Nephron (organoid): ENCODE data around the gene ARHGEF9.

Experiments
- H3K27ac Mint-ChIP-seq, 3 experiments: 2 replicates each; pipeline ENCODE4 v1.8.0; 2020; ENCODE audit warnings: mixed read lengths in 3 of 3, mild to moderate bottlenecking in 2 of 3, moderate library complexity in 1 of 3
- H3K27me3 Mint-ChIP-seq: 2 replicates; pipeline ENCODE4 v1.8.0; 2021; ENCODE audit warnings: low read depth, mild to moderate bottlenecking, moderate library complexity, mixed read lengths
- H3K36me3 Mint-ChIP-seq: 2 replicates; pipeline ENCODE4 v1.8.0; 2020; ENCODE audit warnings: low read depth, mixed read lengths
- H3K4me1 Mint-ChIP-seq: 2 replicates; pipeline ENCODE4 v1.8.0; 2020; ENCODE audit warnings: mixed read lengths
- H3K4me3 Mint-ChIP-seq, 3 experiments: 2 replicates each; pipeline ENCODE4 v1.8.0; 2020; ENCODE audit warnings: mild to moderate bottlenecking in 3 of 3, mixed read lengths in 3 of 3, moderate library complexity in 2 of 3
- H3K9me3 Mint-ChIP-seq: 2 replicates; pipeline ENCODE4 v1.8.0; 2020; ENCODE audit warnings: mixed read lengths
- TF ChIP-seq, protein P1 (sequence below), 3 experiments: fragments of 200-600 bp; sonication (generic); IDR thresholded peaks; one replicate each; pipeline ENCODE4 v1.5.0; 2021; ENCODE audit warnings: antibody characterized with exemption in 3 of 3; ENCODE audit not compliant: unreplicated experiment in 3 of 3

ARHGEF9 gene

GRCh38 chrX:63680423-63680822 is 104.6 kb downstream of the ARHGEF9 start:
- TF ChIP-seq, protein P1, sequence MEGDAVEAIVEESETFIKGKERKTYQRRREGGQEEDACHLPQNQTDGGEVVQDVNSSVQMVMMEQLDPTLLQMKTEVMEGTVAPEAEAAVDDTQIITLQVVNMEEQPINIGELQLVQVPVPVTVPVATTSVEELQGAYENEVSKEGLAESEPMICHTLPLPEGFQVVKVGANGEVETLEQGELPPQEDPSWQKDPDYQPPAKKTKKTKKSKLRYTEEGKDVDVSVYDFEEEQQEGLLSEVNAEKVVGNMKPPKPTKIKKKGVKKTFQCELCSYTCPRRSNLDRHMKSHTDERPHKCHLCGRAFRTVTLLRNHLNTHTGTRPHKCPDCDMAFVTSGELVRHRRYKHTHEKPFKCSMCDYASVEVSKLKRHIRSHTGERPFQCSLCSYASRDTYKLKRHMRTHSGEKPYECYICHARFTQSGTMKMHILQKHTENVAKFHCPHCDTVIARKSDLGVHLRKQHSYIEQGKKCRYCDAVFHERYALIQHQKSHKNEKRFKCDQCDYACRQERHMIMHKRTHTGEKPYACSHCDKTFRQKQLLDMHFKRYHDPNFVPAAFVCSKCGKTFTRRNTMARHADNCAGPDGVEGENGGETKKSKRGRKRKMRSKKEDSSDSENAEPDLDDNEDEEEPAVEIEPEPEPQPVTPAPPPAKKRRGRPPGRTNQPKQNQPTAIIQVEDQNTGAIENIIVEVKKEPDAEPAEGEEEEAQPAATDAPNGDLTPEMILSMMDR (IDR thresholded peaks at IDR 0.05; ENCODE audit: unreplicated experiment in 3 of 3): no peak
- Mint-ChIP-seq H3K27me3 (no peaks in the 10 kb centered on the region), H3K4me1 (no peaks in the 10 kb centered on the region), H3K36me3 (peaks cover 65% of the 10 kb centered on the region), H3K4me3 (no peak overlapping the region), H3K9me3 (peaks cover 28% of the 10 kb centered on the region), H3K27ac (no peak overlapping the region)

DNA sequence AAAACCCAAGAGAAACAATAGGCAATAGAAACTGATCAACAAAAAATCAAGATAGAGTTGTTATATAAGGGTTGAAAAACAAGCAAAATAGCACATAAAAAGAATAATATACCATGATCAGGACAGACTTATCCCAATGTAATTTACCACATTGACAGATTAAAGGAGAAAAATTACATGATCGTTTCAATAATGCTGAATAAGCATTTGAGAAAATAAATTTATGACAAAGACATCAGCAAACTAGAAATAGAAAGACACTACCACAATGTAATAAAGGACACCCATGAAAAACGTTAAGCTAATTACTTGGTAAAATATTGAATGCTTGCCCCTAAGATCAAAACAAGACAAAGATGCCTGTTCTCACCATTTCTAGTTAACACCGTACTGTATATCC is 105.6 kb downstream of the ARHGEF9 start:
- Mint-ChIP-seq H3K4me3 (no peak overlapping the region), H3K36me3 (peaks cover 69% of the 10 kb centered on the region), H3K4me1 (no peaks in the 10 kb centered on the region), H3K27ac (no peak overlapping the region), H3K27me3 (no peaks in the 10 kb centered on the region), H3K9me3 (peaks cover 24% of the 10 kb centered on the region)
- TF ChIP-seq, protein P1 (IDR thresholded peaks at IDR 0.05; ENCODE audit: unreplicated experiment in 3 of 3): no peak

- Mint-ChIP-seq H3K4me3 (no peak overlapping the region), H3K27me3 (no peaks in the 10 kb centered on the region)
- TF ChIP-seq, protein P1 (IDR thresholded peaks at IDR 0.05; ENCODE audit: unreplicated experiment in 3 of 3): no peak
Measured at GRCh38 chrX:63675716-63676115, 109.3 kb downstream of the ARHGEF9 start.

GRCh38 chrX:63673896-63674295 is 111.1 kb downstream of the ARHGEF9 start:
- H3K36me3 Mint-ChIP-seq: peaks cover 50% of the 10 kb centered on the region
- no peaks in the 10 kb centered on the region for H3K27me3 Mint-ChIP-seq
- H3K4me1 Mint-ChIP-seq: no peaks in the 10 kb centered on the region
- H3K27ac Mint-ChIP-seq: no peak overlapping the region
- TF ChIP-seq, protein P1 (IDR thresholded peaks at IDR 0.05; ENCODE audit: unreplicated experiment in 3 of 3): no peak
- H3K9me3 Mint-ChIP-seq: peaks cover 5% of the 10 kb centered on the region
- H3K4me3 Mint-ChIP-seq: no peak overlapping the region

More at GRCh38 chrX:63675716-63676115, 109.3 kb downstream of the ARHGEF9 start:
- Mint-ChIP-seq H3K27ac (no peak overlapping the region), H3K4me1 (no peaks in the 10 kb centered on the region), H3K36me3 (peaks cover 54% of the 10 kb centered on the region), H3K9me3 (peaks cover 3% of the 10 kb centered on the region)

DNA sequence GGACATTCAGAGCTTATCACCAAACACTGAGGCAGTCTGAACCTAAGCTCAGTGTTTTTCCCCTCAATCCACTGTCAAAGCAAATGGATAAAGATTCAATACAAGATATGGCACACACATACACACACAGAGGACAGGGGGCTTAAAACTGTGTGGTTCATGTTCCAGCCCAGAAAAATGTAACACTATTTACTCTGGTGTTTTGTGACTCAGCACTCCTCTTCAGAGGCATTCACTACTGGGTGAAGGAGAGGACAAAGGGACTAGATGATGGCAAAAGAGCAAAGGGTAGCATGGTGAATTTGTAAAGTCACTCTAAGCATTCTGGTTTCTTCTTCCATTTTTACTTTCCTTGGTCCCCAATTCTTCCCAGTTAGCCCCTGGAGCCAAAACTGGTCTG is 120.3 kb downstream of the ARHGEF9 start:
- TF ChIP-seq, protein P1 (IDR thresholded peaks at IDR 0.05; ENCODE audit: unreplicated experiment in 3 of 3): no peak
- H3K9me3 Mint-ChIP-seq: peaks cover 4% of the 10 kb centered on the region
- peaks cover 44% of the 10 kb centered on the region for H3K36me3 Mint-ChIP-seq
- no peaks in the 10 kb centered on the region for H3K4me1 Mint-ChIP-seq
- H3K4me3 Mint-ChIP-seq: no peak overlapping the region
- H3K27ac Mint-ChIP-seq: no peak overlapping the region
- no peaks in the 10 kb centered on the region for H3K27me3 Mint-ChIP-seq

DNA sequence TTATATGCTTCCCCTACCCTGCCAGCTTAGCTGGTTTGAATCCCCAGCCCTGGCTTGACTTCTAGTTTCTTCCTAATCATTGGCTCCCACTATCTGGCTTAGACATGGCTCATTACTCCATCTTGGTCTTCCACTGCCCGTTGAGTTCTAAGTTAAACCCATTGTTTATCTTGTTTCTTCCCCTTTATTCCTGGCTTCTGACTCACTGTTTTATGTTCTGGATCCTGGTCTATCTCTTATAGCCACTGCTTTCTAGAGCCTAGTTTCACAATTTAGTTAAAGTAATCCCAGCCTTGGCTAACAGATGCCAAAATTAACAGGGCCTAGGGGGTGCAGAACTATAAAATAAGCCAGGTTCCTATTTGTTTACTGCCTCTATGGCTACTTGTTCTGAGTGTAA is 120.9 kb downstream of the ARHGEF9 start:
- Mint-ChIP-seq H3K9me3 (peaks cover under 1% of the 10 kb centered on the region), H3K4me3 (no peak overlapping the region), H3K36me3 (peaks cover 39% of the 10 kb centered on the region), H3K4me1 (no peaks in the 10 kb centered on the region), H3K27me3 (no peaks in the 10 kb centered on the region), H3K27ac (no peak overlapping the region)
- TF ChIP-seq, protein P1 (IDR thresholded peaks at IDR 0.05; ENCODE audit: unreplicated experiment in 3 of 3): no peak
